Caco-2 (cell line): ENCODE data around the gene CHCHD6. TPM values are rescaled to one million over a fixed set of nuclear protein-coding genes. Genes with fewer than 3 reads are reported as not detected.

ENCODE experiments used
- BruUV-seq: library from RNA; stranded (reverse); fragments of 400-500 nt; replicated peaks from 2 replicates; lab custom pipeline; 2021; lab: Mats Ljungman, UMichigan
- CTCF ChIA-PET: fragments of 300-600 bp; sonication (Branson Sonifier 250); formaldehyde crosslinking; loops from one replicate; lab custom pipeline; 2022; ENCODE audit warnings: antibody characterized with exemption; lab: Charles Lee
- POLR2A ChIA-PET: fragments of 300-600 bp; sonication (Branson Sonifier 250); formaldehyde crosslinking; loops from one replicate; lab custom pipeline; 2022; ENCODE audit warnings: antibody characterized with exemption; lab: Charles Lee
- DNase-seq, 2 experiments: peaks; one replicate each; pipeline versions ENCODE4 v3.0.0 to v3.0.0-alpha.2; 2020 to 2022
- H3K27me3 ChIP-seq: replicated peaks from 2 replicates; pipeline ENCODE4 v1.6.0; 2011; ENCODE audit warnings: low read length; ENCODE audit not compliant: control insufficient read depth, insufficient read depth
- H3K36me3 ChIP-seq: 2 replicates; pipeline ENCODE4 v1.5.1; 2011; ENCODE audit warnings: low read length; ENCODE audit not compliant: control insufficient read depth, insufficient read depth
- H3K4me1 ChIP-seq: fragments of 250-450 bp; sonication (Bioruptor Pico); 2 replicates; pipeline ENCODE4 v1.5.1; 2020; ENCODE audit warnings: mild to moderate bottlenecking
- H3K4me3 ChIP-seq: 2 replicates; pipeline ENCODE4 v1.5.1; 2011; ENCODE audit warnings: low read depth, mild to moderate bottlenecking, control low read depth, low read length
- H3K9me3 ChIP-seq: fragments of 250-450 bp; sonication (Bioruptor Pico); 2 replicates; pipeline ENCODE4 v1.5.1; 2020; ENCODE audit warnings: mild to moderate bottlenecking, moderate library complexity
- H3K27ac Mint-ChIP-seq: one replicate; pipeline ENCODE4 v1.8.0; 2022; ENCODE audit warnings: mixed read lengths; ENCODE audit not compliant: unreplicated experiment
- H3K27me3 Mint-ChIP-seq: one replicate; pipeline ENCODE4 v1.8.0; 2022; ENCODE audit warnings: mixed read lengths; ENCODE audit not compliant: insufficient read depth, unreplicated experiment
- H3K36me3 Mint-ChIP-seq: one replicate; pipeline ENCODE4 v1.8.0; 2022; ENCODE audit warnings: mild to moderate bottlenecking, mixed read lengths; ENCODE audit not compliant: insufficient read depth, unreplicated experiment
- H3K4me1 Mint-ChIP-seq: one replicate; pipeline ENCODE4 v1.8.0; 2022; ENCODE audit warnings: low read depth, mixed read lengths; ENCODE audit not compliant: unreplicated experiment
- H3K4me3 Mint-ChIP-seq: one replicate; pipeline ENCODE4 v1.8.0; 2022; ENCODE audit warnings: mild to moderate bottlenecking, moderate library complexity, mixed read lengths; ENCODE audit not compliant: unreplicated experiment
- H3K9me3 Mint-ChIP-seq: one replicate; pipeline ENCODE4 v1.8.0; 2022; ENCODE audit warnings: mixed read lengths; ENCODE audit not compliant: unreplicated experiment
- CTCF ChIP-seq, 2 experiments: fragments of 200-600 bp in 1 of 2; IDR thresholded peaks; 1 replicate in 1 of 2; 2 replicates in 1 of 2; pipeline versions ENCODE4 v1.5.1 to v1.8.0; 2011 to 2022; ENCODE audit warnings: antibody characterized with exemption in 1 of 2, control low read depth in 1 of 2, inconsistent platforms in 1 of 2, low read depth in 1 of 2, low read length in 1 of 2, mild to moderate bottlenecking in 1 of 2, moderate library complexity in 1 of 2; ENCODE audit not compliant: insufficient read depth in 1 of 2, severe bottlenecking in 1 of 2, unreplicated experiment in 1 of 2
- intact Hi-C: fragments of 100-400 bp; cut with micrococcal nuclease; formaldehyde crosslinking; loops from one replicate; pipeline ENCODE4 v1.10.0; 2022; ENCODE audit not compliant: unreplicated experiment
- total RNA-seq: library from RNA; stranded (reverse); gene quantifications from 2 replicates; pipeline ENCODE4 v1.2.3, GENCODE V29; 2022

Gene CHCHD6
- total RNA-seq, 1 experiment from 2014 or later = 49.5 TPM

- H3K9me3 Mint-ChIP-seq = peaks cover 5% of the 10 kb centered on the region
- Histone ChIP-seq H3K4me1 (peaks cover 10% of the 10 kb centered on the region), H3K4me3 (no peak overlapping the region), H3K9me3 (no peaks in the 10 kb centered on the region), H3K36me3 (no peaks in the 10 kb centered on the region), H3K27me3 (no peaks in the 10 kb centered on the region)
- TF ChIP-seq CTCF (IDR thresholded peaks at IDR 0.05; ENCODE audit: insufficient read depth in 1 of 2, low read depth in 1 of 2, low read length in 1 of 2, severe bottlenecking in 1 of 2, unreplicated experiment in 1 of 2) = no peak
- H3K36me3 Mint-ChIP-seq = peaks cover 8% of the 10 kb centered on the region
- H3K4me3 Mint-ChIP-seq = no peak overlapping the region
- intact Hi-C loops = no loop called here
- H3K27ac Mint-ChIP-seq = no peak overlapping the region
- POLR2A ChIA-PET = no interaction called here
- peaks cover 27% of the 10 kb centered on the region for H3K4me1 Mint-ChIP-seq
- no peaks in the 10 kb centered on the region for H3K27me3 Mint-ChIP-seq
- no peak for DNase-seq
- no TSS peak for BruUV-seq
- CTCF ChIA-PET = no interaction called here
Measured at GRCh38 chr3:126777366-126777765, 73.3 kb downstream of the CHCHD6 start.

- peaks cover 34% of the 10 kb centered on the region for H3K4me1 Mint-ChIP-seq
- peaks cover 17% of the 10 kb centered on the region for H3K36me3 Mint-ChIP-seq
- H3K36me3 ChIP-seq = no peaks in the 10 kb centered on the region
- no peak overlapping the region for H3K4me3 ChIP-seq
- H3K4me1 ChIP-seq = peaks cover 16% of the 10 kb centered on the region
- H3K27me3 ChIP-seq = no peaks in the 10 kb centered on the region
- no TSS peak for BruUV-seq
- no peaks in the 10 kb centered on the region for H3K27me3 Mint-ChIP-seq
- no peak for TF ChIP-seq CTCF (IDR thresholded peaks at IDR 0.05; ENCODE audit: insufficient read depth in 1 of 2, low read depth in 1 of 2, low read length in 1 of 2, severe bottlenecking in 1 of 2, unreplicated experiment in 1 of 2)
- no peak overlapping the region for H3K27ac Mint-ChIP-seq
- no peak overlapping the region for H3K4me3 Mint-ChIP-seq
- DNase-seq = no peak
- intact Hi-C loops = no loop called here
- ChIA-PET CTCF (no interaction called here), POLR2A (no interaction called here)
- no peaks in the 10 kb centered on the region for H3K9me3 Mint-ChIP-seq
- no peaks in the 10 kb centered on the region for H3K9me3 ChIP-seq
Measured at GRCh38 chr3:126780666-126781065, 76.6 kb downstream of the CHCHD6 start.

GRCh38 chr3:126781406-126781805 lies 77.4 kb downstream of the CHCHD6 start:
- no peaks in the 10 kb centered on the region; the same call in 1 of the 2 replicates for H3K9me3 ChIP-seq
- no TSS peak for BruUV-seq
- H3K36me3 ChIP-seq = no peaks in the 10 kb centered on the region
- no peak overlapping the region for H3K4me3 ChIP-seq
- H3K4me1 Mint-ChIP-seq = peaks cover 30% of the 10 kb centered on the region
- no peak for TF ChIP-seq CTCF (IDR thresholded peaks at IDR 0.05; ENCODE audit: insufficient read depth in 1 of 2, low read depth in 1 of 2, low read length in 1 of 2, severe bottlenecking in 1 of 2, unreplicated experiment in 1 of 2)
- peaks cover 16% of the 10 kb centered on the region for H3K4me1 ChIP-seq
- H3K36me3 Mint-ChIP-seq = peaks cover 17% of the 10 kb centered on the region
- H3K27me3 Mint-ChIP-seq = no peaks in the 10 kb centered on the region
- H3K4me3 Mint-ChIP-seq = no peak overlapping the region
- no peaks in the 10 kb centered on the region for H3K27me3 ChIP-seq
- H3K27ac Mint-ChIP-seq = no peak overlapping the region
- intact Hi-C loops = no loop called here
- no peaks in the 10 kb centered on the region for H3K9me3 Mint-ChIP-seq
- ChIA-PET POLR2A (no interaction called here), CTCF (no interaction called here)
- DNase-seq = no peak
